ENCODE data around the gene ACSL3.

Gene ACSL3

GRCh38 chr2:222944552-222944951, 83.7 kb downstream of the ACSL3 start:
- no peak for DNase-seq

- no peak for DNase-seq
These were observed 84.3 kb downstream of the ACSL3 start for GRCh38 chr2:222944971-222945740.

- no peak for DNase-seq
These were observed 85.1 kb downstream of the ACSL3 start for GRCh38 chr2:222945887-222946286.

GRCh38 chr2:222946700-222947287, 86.0 kb downstream of the ACSL3 start:
- DNase-seq = no peak

- no peak for DNase-seq
These were observed 88.2 kb downstream of the ACSL3 start for GRCh38 chr2:222949073-222949472.

GRCh38 chr2:222949690-222950323, 89.0 kb downstream of the ACSL3 start:
- no peak for DNase-seq

GRCh38 chr2:222950638-222951285, 89.9 kb downstream of the ACSL3 start:
- no peak for DNase-seq

- no peak for DNase-seq
These were observed 91.4 kb downstream of the ACSL3 start for GRCh38 chr2:222952204-222952603.

GRCh38 chr2:222955008-222955407, 94.2 kb downstream of the ACSL3 start:
- peak in 1 of 2 experiments; percentile 1 for DNase-seq

- no peak for DNase-seq
These were observed 98.5 kb downstream of the ACSL3 start for GRCh38 chr2:222959358-222959757.

- no peak for DNase-seq
These were observed 99.3 kb downstream of the ACSL3 start for GRCh38 chr2:222960126-222960525.

GRCh38 chr2:222963641-222964040, 102.8 kb downstream of the ACSL3 start:
- no peak for DNase-seq

GRCh38 chr2:222964376-222965031, 103.7 kb downstream of the ACSL3 start:
- no peak for DNase-seq

GRCh38 chr2:222965555-222965954, 104.7 kb downstream of the ACSL3 start:
- DNase-seq = no peak

GRCh38 chr2:222968550-222969155, 107.8 kb downstream of the ACSL3 start:
- no peak for DNase-seq

- DNase-seq = peak; percentile 2
These were observed 108.7 kb downstream of the ACSL3 start for GRCh38 chr2:222969491-222969890.

- DNase-seq = no peak
These were observed 111.6 kb downstream of the ACSL3 start for GRCh38 chr2:222972420-222972819.

GRCh38 chr2:222973237-222973636, 112.4 kb downstream of the ACSL3 start:
- DNase-seq = no peak

- DNase-seq = no peak
These were observed 112.9 kb downstream of the ACSL3 start for GRCh38 chr2:222973733-222974132.

- DNase-seq = no peak
These were observed 115.8 kb downstream of the ACSL3 start for GRCh38 chr2:222976521-222977061.

GRCh38 chr2:222977121-222977520, 116.3 kb downstream of the ACSL3 start:
- no peak for DNase-seq

GRCh38 chr2:222978850-222979249, 118.0 kb downstream of the ACSL3 start:
- no peak for DNase-seq

Data from Kasumi-1 (cell line).